ENCODE results near the gene SCAMP4. TPM values are rescaled to one million over a fixed set of nuclear protein-coding genes. Genes with fewer than 3 reads are reported as not detected.

The SCAMP4 gene
- total and polyA plus RNA-seq, 2 donors from 2014 or later, result 49.5 to 90.1 TPM

DNA sequence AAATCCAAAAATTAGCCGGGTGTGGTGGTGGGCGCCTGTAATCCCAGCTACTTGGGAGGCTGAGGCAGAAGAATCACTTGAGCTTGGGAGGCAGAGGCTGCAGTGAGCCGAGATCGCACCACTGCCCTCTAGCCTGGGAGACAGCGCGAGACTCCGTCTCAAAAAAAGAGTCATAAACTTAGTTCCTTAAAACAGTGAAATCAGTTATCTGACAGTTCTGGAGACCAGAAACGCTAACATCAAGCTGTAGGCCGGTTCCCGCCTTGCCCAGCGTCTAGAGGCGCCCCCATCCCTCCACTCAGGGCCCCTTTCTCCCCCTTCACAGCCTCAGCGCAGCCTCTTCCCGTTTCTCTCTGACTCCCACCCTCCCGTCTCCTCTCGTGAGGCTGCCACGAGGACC is 11.9 kb downstream of the SCAMP4 start:
- DNase-seq (no peak), FAIRE-seq (no peak)
- H3K27ac ChIP-seq (ENCODE audit: low read depth in 2 of 2, low read length in 2 of 2), result no peak overlapping the region
- peaks cover 0 to 7% (median 3%) of the 10 kb centered on the region in 3 donors for H3K36me3 ChIP-seq (ENCODE audit: control insufficient read depth in 2 of 3, insufficient read depth in 3 of 3, low read length in 3 of 3)
- no peak overlapping the region for H3K9ac ChIP-seq (ENCODE audit: low read length in 3 of 3)
- H3K9me3 ChIP-seq (ENCODE audit: control insufficient read depth in 2 of 3, insufficient read depth in 1 of 3, low read length in 3 of 3), result no peaks in the 10 kb centered on the region
- H3K4me3 ChIP-seq (ENCODE audit: low read length in 3 of 3), result no peak overlapping the region
- peaks cover 0 to 6% (median 0%) of the 10 kb centered on the region in 3 donors for H3K4me1 ChIP-seq (ENCODE audit: control insufficient read depth in 2 of 3, insufficient read depth in 2 of 3, low read depth in 1 of 3, low read length in 3 of 3)
- H3K27me3 ChIP-seq (ENCODE audit: control insufficient read depth, insufficient read depth, low read length), result no peaks in the 10 kb centered on the region
- TF ChIP-seq, protein P1, sequence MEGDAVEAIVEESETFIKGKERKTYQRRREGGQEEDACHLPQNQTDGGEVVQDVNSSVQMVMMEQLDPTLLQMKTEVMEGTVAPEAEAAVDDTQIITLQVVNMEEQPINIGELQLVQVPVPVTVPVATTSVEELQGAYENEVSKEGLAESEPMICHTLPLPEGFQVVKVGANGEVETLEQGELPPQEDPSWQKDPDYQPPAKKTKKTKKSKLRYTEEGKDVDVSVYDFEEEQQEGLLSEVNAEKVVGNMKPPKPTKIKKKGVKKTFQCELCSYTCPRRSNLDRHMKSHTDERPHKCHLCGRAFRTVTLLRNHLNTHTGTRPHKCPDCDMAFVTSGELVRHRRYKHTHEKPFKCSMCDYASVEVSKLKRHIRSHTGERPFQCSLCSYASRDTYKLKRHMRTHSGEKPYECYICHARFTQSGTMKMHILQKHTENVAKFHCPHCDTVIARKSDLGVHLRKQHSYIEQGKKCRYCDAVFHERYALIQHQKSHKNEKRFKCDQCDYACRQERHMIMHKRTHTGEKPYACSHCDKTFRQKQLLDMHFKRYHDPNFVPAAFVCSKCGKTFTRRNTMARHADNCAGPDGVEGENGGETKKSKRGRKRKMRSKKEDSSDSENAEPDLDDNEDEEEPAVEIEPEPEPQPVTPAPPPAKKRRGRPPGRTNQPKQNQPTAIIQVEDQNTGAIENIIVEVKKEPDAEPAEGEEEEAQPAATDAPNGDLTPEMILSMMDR (IDR thresholded peaks at IDR 0.05; ENCODE audit: borderline replicate concordance, extremely low read depth, insufficient read depth), result no peak
- intact Hi-C loops (cut with DNase I), result no loop called here

GRCh38 chr19:1917926-1918325 is 12.7 kb downstream of the SCAMP4 start:
- DNase-seq (no peak), FAIRE-seq (no peak)
- intact Hi-C loops (cut with DNase I), result no loop called here
- Histone ChIP-seq H3K4me3 (ENCODE audit: low read length in 3 of 3) (no peak overlapping the region), H3K4me1 (ENCODE audit: control insufficient read depth in 2 of 3, insufficient read depth in 2 of 3, low read depth in 1 of 3, low read length in 3 of 3) (peaks cover 0 to 6% (median 0%) of the 10 kb centered on the region in 3 donors), H3K36me3 (ENCODE audit: control insufficient read depth in 2 of 3, insufficient read depth in 3 of 3, low read length in 3 of 3) (peaks cover 2 to 11% (median 7%) of the 10 kb centered on the region in 3 donors), H3K9me3 (ENCODE audit: control insufficient read depth in 2 of 3, insufficient read depth in 1 of 3, low read length in 3 of 3) (no peaks in the 10 kb centered on the region), H3K9ac (ENCODE audit: low read length in 3 of 3) (no peak overlapping the region), H3K27me3 (ENCODE audit: control insufficient read depth, insufficient read depth, low read length) (no peaks in the 10 kb centered on the region), H3K27ac (ENCODE audit: low read depth in 2 of 2, low read length in 2 of 2) (no peak overlapping the region)
- TF ChIP-seq, protein P1 (IDR thresholded peaks at IDR 0.05; ENCODE audit: borderline replicate concordance, extremely low read depth, insufficient read depth), result no peak

DNA sequence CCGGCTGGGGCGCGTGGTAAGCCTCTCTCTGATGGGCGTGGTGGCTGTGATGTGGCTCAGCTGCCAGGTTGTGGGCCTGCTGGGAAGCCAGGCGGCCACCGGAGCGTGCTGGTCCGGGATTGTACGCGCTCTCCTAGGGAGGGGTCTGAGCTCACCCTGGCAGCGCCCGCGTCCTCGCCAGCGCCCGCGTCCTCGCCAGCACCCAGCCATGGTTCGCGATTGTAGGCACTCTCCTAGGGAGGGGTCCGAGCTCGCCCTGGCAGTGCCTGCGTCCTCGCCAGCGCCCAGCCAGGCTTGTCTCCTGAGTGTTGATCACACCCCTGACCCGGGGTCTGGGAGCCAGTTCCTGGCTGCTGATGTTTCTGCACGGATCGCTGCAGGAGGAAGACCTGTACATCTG is 13.8 kb downstream of the SCAMP4 start:
- intact Hi-C loops (cut with DNase I), result no loop called here
- H3K27me3 ChIP-seq (ENCODE audit: control insufficient read depth, insufficient read depth, low read length), result no peaks in the 10 kb centered on the region
- DNase-seq (no peak), FAIRE-seq (no peak)
- peaks cover 2 to 11% (median 9%) of the 10 kb centered on the region in 3 donors for H3K36me3 ChIP-seq (ENCODE audit: control insufficient read depth in 2 of 3, insufficient read depth in 3 of 3, low read length in 3 of 3)
- no peak overlapping the region for H3K27ac ChIP-seq (ENCODE audit: low read depth in 2 of 2, low read length in 2 of 2)
- no peak overlapping the region for H3K9ac ChIP-seq (ENCODE audit: low read length in 3 of 3)
- no peak overlapping the region for H3K4me3 ChIP-seq (ENCODE audit: low read length in 3 of 3)
- TF ChIP-seq, protein P1 (IDR thresholded peaks at IDR 0.05; ENCODE audit: borderline replicate concordance, extremely low read depth, insufficient read depth), result no peak
- H3K9me3 ChIP-seq (ENCODE audit: control insufficient read depth in 2 of 3, insufficient read depth in 1 of 3, low read length in 3 of 3), result no peaks in the 10 kb centered on the region
- no peaks in the 10 kb centered on the region for H3K4me1 ChIP-seq (ENCODE audit: control insufficient read depth in 2 of 3, insufficient read depth in 2 of 3, low read depth in 1 of 3, low read length in 3 of 3)

GRCh38 chr19:1920644-1921043 is 15.4 kb downstream of the SCAMP4 start:
- no peaks in the 10 kb centered on the region for H3K9me3 ChIP-seq (ENCODE audit: control insufficient read depth in 2 of 3, insufficient read depth in 1 of 3, low read length in 3 of 3)
- H3K27ac ChIP-seq (ENCODE audit: low read depth in 2 of 2, low read length in 2 of 2), result no peak overlapping the region
- H3K9ac ChIP-seq (ENCODE audit: low read length in 3 of 3), result no peak overlapping the region
- DNase-seq (no peak), FAIRE-seq (no peak)
- no peak overlapping the region for H3K4me3 ChIP-seq (ENCODE audit: low read length in 3 of 3)
- intact Hi-C loops (cut with DNase I), result no loop called here
- no peaks in the 10 kb centered on the region for H3K27me3 ChIP-seq (ENCODE audit: control insufficient read depth, insufficient read depth, low read length)
- peaks cover 2 to 16% (median 9%) of the 10 kb centered on the region in 3 donors for H3K36me3 ChIP-seq (ENCODE audit: control insufficient read depth in 2 of 3, insufficient read depth in 3 of 3, low read length in 3 of 3)
- TF ChIP-seq, protein P1 (IDR thresholded peaks at IDR 0.05; ENCODE audit: borderline replicate concordance, extremely low read depth, insufficient read depth), result no peak
- H3K4me1 ChIP-seq (ENCODE audit: control insufficient read depth in 2 of 3, insufficient read depth in 2 of 3, low read depth in 1 of 3, low read length in 3 of 3), result no peaks in the 10 kb centered on the region

Measured in kidney (tissue), 14 donors.